Aorta (tissue), 5 donors: ENCODE measurements around the gene KIF6. TPM values are rescaled to one million over a fixed set of nuclear protein-coding genes. Genes with fewer than 3 reads are reported as not detected.
"Not testable (repeated sequence)": the region's sequence is repeated elsewhere in the genome, so short reads cannot be mapped to it uniquely, and the experiment has no call there.

Experiments
- ATAC-seq: fragments of 200-7000 bp; cut with Tn5 transposase; one replicate; pipeline ENCODE4 v1.9.1; 2022; ENCODE audit warnings: moderate library complexity; ENCODE audit not compliant: low FRiP score
- DNase-seq, 2 donors: peaks; one replicate each; pipeline ENCODE4 v3.0.0-alpha.2; 2020
- H3K27ac ChIP-seq, 2 donors: one replicate each; pipeline ENCODE4 v1.5.1; 2013; ENCODE audit warnings: low read length in 2 of 2, mild to moderate bottlenecking in 2 of 2, moderate library complexity in 2 of 2, control low read depth in 1 of 2, inconsistent platforms in 1 of 2, low read depth in 1 of 2
- H3K27me3 ChIP-seq, 2 donors: one replicate each; pipeline ENCODE4 v1.6.1; 2013; ENCODE audit warnings: control low read depth in 1 of 2, low read length in 1 of 2, mild to moderate bottlenecking in 1 of 2, moderate library complexity in 1 of 2; ENCODE audit not compliant: insufficient read depth in 2 of 2, control insufficient read depth in 1 of 2
- H3K36me3 ChIP-seq, 2 donors: one replicate each; pipeline ENCODE4 v1.6.1; 2013; ENCODE audit warnings: control low read depth in 1 of 2, low read length in 1 of 2, mild to moderate bottlenecking in 1 of 2; ENCODE audit not compliant: insufficient read depth in 2 of 2, control insufficient read depth in 1 of 2
- H3K4me1 ChIP-seq, 2 donors: one replicate each; pipeline ENCODE4 v1.6.1; 2013; ENCODE audit warnings: low read length in 2 of 2, control low read depth in 1 of 2, mild to moderate bottlenecking in 1 of 2, moderate library complexity in 1 of 2; ENCODE audit not compliant: insufficient read depth in 2 of 2, control insufficient read depth in 1 of 2
- H3K4me3 ChIP-seq, 2 donors: one replicate each; pipeline ENCODE4 v1.5.1; 2013; ENCODE audit warnings: low read length in 2 of 2, control low read depth in 1 of 2, mild to moderate bottlenecking in 1 of 2
- H3K9me3 ChIP-seq: one replicate; pipeline ENCODE4 v1.6.1; 2013; ENCODE audit warnings: mild to moderate bottlenecking, low read length; ENCODE audit not compliant: control insufficient read depth
- WGBS, 2 donors: extraction: QIAGEN DNeasy Blood & Tissue Kit; methylation state at CpG; one replicate each; pipeline ENCODE4 v1.1.7; 2013; 5-methylcytosine and 5-hydroxymethylcytosine counted together
- intact Hi-C, 2 donors: fragments of 100-400 bp; cut with DNase I; formaldehyde crosslinking; loops; one replicate each; pipeline versions ENCODE4 v1.14.2 to v1.15.0; 2022
- polyA plus RNA-seq, 2 donors: library from polyadenylated mRNA; stranded (reverse); fragments of 200-250 nt; gene quantifications; one replicate each; pipeline ENCODE4 v1.2.3, GENCODE V29; 2013
- total RNA-seq, 2 donors: library from RNA; stranded (reverse); fragmentation: NEBNext Ultra II Directional; extraction: Animal tissue kit (Norgen Biotek cat#: 25700); gene quantifications; one replicate each; pipeline ENCODE4 v1.2.1, GENCODE V29; 2021
- donor health status: healthy with polysubstance abuse.
- donor health status: Bipolar disorder and iron deficiency.
- donor health status: DM: no; HTN: no; CAD: no.
- donor health status: DM: no; HTN: no; CAD: no.
- donor health status: DM: yes; HTN: yes; CAD: no.

Gene KIF6
- total and polyA plus RNA-seq, 4 donors = 0.39 to 0.63 (median 0.42) TPM; not detected in 1

GRCh38 chr6:39731565-39731964, 6.4 kb upstream of the KIF6 start:
- intact Hi-C loops = no loop called here
- WGBS, 2 donors = 85 to 87% methylated on average over 6 of the region's 6 CpGs
- H3K4me1 ChIP-seq = no peaks in the 10 kb centered on the region
- H3K4me3 ChIP-seq = no peak overlapping the region
- no peaks in the 10 kb centered on the region for H3K27me3 ChIP-seq
- DNase-seq = no peak
- no peaks in the 10 kb centered on the region for H3K36me3 ChIP-seq
- H3K9me3 ChIP-seq = no peaks in the 10 kb centered on the region
- ATAC-seq = no peak
- no peak overlapping the region for H3K27ac ChIP-seq

GRCh38 chr6:39729945-39730344, 4.7 kb upstream of the KIF6 start:
- intact Hi-C loops = loop anchor here in 1 of 2 donors (10.0 kb wide), 1 partner anchor 155 kb away; no protein-coding TSS in a partner anchor
- DNase-seq = no peak
- no peak overlapping the region for H3K4me3 ChIP-seq
- no peaks in the 10 kb centered on the region for H3K27me3 ChIP-seq
- no peak for ATAC-seq
- H3K4me1 ChIP-seq = no peaks in the 10 kb centered on the region
- H3K27ac ChIP-seq = no peak overlapping the region
- H3K36me3 ChIP-seq = no peaks in the 10 kb centered on the region
- H3K9me3 ChIP-seq = no peaks in the 10 kb centered on the region

- intact Hi-C loops = loop anchor here in 1 of 2 donors (2.0 to 10.0 kb wide), 2 partner anchors 67 to 159 kb away; partner anchors contain the start of gene DAAM2
- 40 to 42% methylated on average over 14 of the region's 14 CpGs for WGBS, 2 donors
- no peaks in the 10 kb centered on the region for H3K4me1 ChIP-seq
- no peak for ATAC-seq
- no peak overlapping the region for H3K4me3 ChIP-seq
- no peaks in the 10 kb centered on the region for H3K27me3 ChIP-seq
- no peak overlapping the region for H3K27ac ChIP-seq
- DNase-seq = no peak
- H3K36me3 ChIP-seq = no peaks in the 10 kb centered on the region
- no peaks in the 10 kb centered on the region for H3K9me3 ChIP-seq
Observed at GRCh38 chr6:39725632-39725997, 407 bp upstream of the KIF6 start.

GRCh38 chr6:39723350-39723749, 1.9 kb downstream of the KIF6 start:
- H3K27me3 ChIP-seq, H3K4me1 ChIP-seq, H3K36me3 ChIP-seq, H3K9me3 ChIP-seq, H3K4me3 ChIP-seq, ATAC-seq, DNase-seq, H3K27ac ChIP-seq: not testable (repeated sequence)
- WGBS, 2 donors = 94 to 95% methylated on average over 4 of the region's 4 CpGs
- intact Hi-C loops = loop anchor here in 1 of 2 donors (10.0 kb wide), 1 partner anchor 161 kb away; no protein-coding TSS in a partner anchor

- H3K4me3 ChIP-seq = no peak overlapping the region
- no peaks in the 10 kb centered on the region for H3K4me1 ChIP-seq
- no peak overlapping the region for H3K27ac ChIP-seq
- H3K36me3 ChIP-seq = no peaks in the 10 kb centered on the region
- no peak for ATAC-seq
- no peak for DNase-seq
- intact Hi-C loops = loop anchor here in 1 of 2 donors (10.0 kb wide), 1 partner anchor 340 kb away; no protein-coding TSS in a partner anchor
- H3K9me3 ChIP-seq = no peaks in the 10 kb centered on the region
- no peaks in the 10 kb centered on the region for H3K27me3 ChIP-seq
Observed at GRCh38 chr6:39714802-39715201, 10.4 kb downstream of the KIF6 start.

- DNase-seq (no peak), ATAC-seq (no peak)
- Histone ChIP-seq H3K27ac (no peak overlapping the region), H3K27me3 (no peaks in the 10 kb centered on the region), H3K36me3 (no peaks in the 10 kb centered on the region), H3K4me1 (no peaks in the 10 kb centered on the region), H3K4me3 (no peak overlapping the region), H3K9me3 (no peaks in the 10 kb centered on the region)
- intact Hi-C loops = no loop called here
- 96 to 98% methylated on average over 2 of the region's 2 CpGs for WGBS, 2 donors
Observed at GRCh38 chr6:39707962-39708683, 17.1 kb downstream of the KIF6 start.

- no peaks in the 10 kb centered on the region for H3K4me1 ChIP-seq
- ATAC-seq (no peak), DNase-seq (no peak)
- H3K36me3 ChIP-seq = no peaks in the 10 kb centered on the region
- no peak overlapping the region for H3K27ac ChIP-seq
- no peak overlapping the region for H3K4me3 ChIP-seq
- H3K27me3 ChIP-seq = no peaks in the 10 kb centered on the region
- 61 to 72% methylated on average over 3 of the region's 3 CpGs for WGBS, 2 donors
- no peaks in the 10 kb centered on the region for H3K9me3 ChIP-seq
- intact Hi-C loops = no loop called here
Observed at GRCh38 chr6:39706819-39707335, 18.3 kb downstream of the KIF6 start.

GRCh38 chr6:39702265-39702664, 22.9 kb downstream of the KIF6 start:
- no peaks in the 10 kb centered on the region for H3K9me3 ChIP-seq
- H3K36me3 ChIP-seq = no peaks in the 10 kb centered on the region
- WGBS, 2 donors = 76 to 78% methylated on average over 4 of the region's 4 CpGs
- ATAC-seq = no peak
- intact Hi-C loops = no loop called here
- H3K4me1 ChIP-seq = no peaks in the 10 kb centered on the region
- H3K4me3 ChIP-seq = no peak overlapping the region
- no peak for DNase-seq
- H3K27ac ChIP-seq = no peak overlapping the region
- H3K27me3 ChIP-seq = no peaks in the 10 kb centered on the region

- DNase-seq (no peak), ATAC-seq (no peak)
- WGBS, 2 donors = 47 to 98% methylated on average over 1 of the region's 1 CpG
- Histone ChIP-seq H3K9me3 (no peaks in the 10 kb centered on the region), H3K4me3 (no peak overlapping the region), H3K27me3 (no peaks in the 10 kb centered on the region), H3K27ac (no peak overlapping the region), H3K36me3 (no peaks in the 10 kb centered on the region), H3K4me1 (no peaks in the 10 kb centered on the region)
- intact Hi-C loops = no loop called here
Observed at GRCh38 chr6:39700362-39700761, 24.8 kb downstream of the KIF6 start.
